ENCODE measurements around the gene NUDT5.

DNA sequence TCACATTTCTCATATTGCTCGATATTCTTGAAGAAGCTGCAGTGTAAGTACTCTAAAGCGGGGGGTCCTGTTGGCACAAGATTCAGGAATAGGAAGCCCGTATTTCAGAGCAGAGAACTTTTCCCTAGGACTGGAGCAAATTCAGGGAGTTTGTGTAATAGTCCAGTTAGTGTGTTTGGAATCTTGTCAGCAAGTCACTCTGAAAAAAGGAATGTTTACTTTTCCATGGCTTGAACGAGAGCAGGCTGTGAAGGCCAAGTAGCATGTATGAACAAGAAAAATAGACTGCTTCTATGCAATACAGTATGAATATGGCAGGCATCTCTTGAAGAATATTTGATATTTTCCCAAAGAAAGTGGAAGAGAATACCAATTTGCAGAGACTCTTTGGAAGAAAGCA is 40.1 kb upstream of the NUDT5 start:
- TF ChIP-seq, protein P1, sequence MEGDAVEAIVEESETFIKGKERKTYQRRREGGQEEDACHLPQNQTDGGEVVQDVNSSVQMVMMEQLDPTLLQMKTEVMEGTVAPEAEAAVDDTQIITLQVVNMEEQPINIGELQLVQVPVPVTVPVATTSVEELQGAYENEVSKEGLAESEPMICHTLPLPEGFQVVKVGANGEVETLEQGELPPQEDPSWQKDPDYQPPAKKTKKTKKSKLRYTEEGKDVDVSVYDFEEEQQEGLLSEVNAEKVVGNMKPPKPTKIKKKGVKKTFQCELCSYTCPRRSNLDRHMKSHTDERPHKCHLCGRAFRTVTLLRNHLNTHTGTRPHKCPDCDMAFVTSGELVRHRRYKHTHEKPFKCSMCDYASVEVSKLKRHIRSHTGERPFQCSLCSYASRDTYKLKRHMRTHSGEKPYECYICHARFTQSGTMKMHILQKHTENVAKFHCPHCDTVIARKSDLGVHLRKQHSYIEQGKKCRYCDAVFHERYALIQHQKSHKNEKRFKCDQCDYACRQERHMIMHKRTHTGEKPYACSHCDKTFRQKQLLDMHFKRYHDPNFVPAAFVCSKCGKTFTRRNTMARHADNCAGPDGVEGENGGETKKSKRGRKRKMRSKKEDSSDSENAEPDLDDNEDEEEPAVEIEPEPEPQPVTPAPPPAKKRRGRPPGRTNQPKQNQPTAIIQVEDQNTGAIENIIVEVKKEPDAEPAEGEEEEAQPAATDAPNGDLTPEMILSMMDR (IDR thresholded peaks at IDR 0.05): no peak
- no peak for TF ChIP-seq EZH2 (IDR thresholded peaks at IDR 0.05; ENCODE audit: borderline replicate concordance, insufficient read depth, low read depth, low read length, poor library complexity, severe bottlenecking)
